Glomerular visceral epithelial cell (primary cell): Measurements from ENCODE around the gene IL17RA.

Experiments
- DNase-seq: peaks from one replicate; pipeline ENCODE4 v3.0.0-alpha.2; 2016; ENCODE audit errors: extremely low spot score

The IL17RA gene

DNA sequence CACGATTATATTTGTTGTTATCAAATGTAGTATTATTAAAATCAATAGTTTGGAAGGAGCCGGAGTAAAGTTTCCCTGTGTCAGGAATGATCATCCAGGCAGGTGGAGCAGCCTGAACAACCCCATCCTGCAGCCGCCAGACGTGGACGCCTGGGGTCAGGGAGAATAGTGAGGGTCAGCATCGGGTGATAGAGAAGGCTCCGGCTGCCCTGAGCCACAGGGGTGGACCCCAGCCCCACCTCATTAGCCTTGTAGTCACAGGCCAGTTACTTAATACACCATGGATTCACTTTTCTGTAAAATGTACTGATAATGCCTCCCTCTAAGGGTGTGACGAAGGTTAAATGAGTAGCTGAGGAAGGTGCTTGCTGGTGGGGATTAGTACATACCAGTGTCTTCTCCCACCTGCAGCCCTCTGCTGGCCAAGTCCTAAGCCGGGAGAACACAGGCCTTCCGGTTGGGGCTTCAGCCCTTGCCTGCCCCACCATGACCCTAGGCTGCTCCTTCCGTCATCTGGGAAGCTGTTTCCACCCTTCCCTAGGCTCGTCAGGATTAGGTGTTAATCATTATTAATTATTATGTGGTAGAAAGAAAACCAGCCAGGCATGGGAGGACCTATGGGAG, 21.5 kb downstream of the IL17RA start:
- DNase-seq, result no peak

DNA sequence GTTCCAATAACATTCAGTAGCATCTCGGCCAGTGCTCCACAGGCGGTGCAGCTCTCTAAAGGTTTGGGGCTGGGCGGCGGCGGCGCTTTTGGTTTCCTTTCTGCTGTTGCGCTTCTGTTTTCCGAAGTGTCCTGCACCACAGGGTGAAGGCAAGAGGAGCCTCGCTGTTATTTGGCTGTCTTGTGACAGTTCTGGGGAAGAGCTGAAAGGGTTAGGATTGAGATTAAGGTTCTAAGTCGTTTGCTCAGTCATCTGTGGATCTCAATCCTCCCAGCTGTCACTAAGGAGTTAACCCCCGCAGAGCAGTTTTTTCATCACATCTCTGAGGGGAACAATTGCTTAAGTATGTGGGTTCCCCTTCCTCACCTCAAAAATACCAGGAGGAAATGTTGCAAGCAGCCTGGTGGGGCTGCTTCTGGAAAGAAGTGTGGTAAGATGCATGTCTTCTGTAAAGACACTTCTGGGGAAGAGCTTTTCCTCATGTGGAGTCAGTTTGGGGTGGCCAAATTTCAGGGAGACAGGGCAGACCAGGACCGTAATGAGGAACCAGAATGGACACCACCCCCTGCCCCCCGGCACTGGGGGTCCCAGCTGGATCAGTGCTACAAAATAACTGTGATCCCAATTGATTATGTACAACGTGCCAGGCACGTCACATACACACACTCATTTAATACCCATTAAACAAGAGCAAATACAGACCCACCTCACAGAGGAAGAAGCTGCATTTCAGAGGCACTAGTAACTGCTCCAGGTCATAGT, 22.2 kb downstream of the IL17RA start:
- DNase-seq, result no peak

DNA sequence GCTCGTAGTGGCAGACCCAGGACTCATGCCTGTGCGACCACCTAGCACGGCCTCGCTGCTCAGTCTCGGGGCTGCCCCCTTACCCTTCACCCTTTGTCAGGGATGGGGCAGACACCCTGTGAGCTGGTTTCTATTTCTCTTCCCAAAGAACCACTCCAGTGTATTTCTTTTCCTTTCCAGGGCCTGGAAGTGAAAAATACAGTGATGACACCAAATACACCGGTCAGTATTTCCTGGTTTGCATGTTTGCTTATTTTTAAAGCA, 22.7 kb downstream of the IL17RA start:
- no peak for DNase-seq

DNA sequence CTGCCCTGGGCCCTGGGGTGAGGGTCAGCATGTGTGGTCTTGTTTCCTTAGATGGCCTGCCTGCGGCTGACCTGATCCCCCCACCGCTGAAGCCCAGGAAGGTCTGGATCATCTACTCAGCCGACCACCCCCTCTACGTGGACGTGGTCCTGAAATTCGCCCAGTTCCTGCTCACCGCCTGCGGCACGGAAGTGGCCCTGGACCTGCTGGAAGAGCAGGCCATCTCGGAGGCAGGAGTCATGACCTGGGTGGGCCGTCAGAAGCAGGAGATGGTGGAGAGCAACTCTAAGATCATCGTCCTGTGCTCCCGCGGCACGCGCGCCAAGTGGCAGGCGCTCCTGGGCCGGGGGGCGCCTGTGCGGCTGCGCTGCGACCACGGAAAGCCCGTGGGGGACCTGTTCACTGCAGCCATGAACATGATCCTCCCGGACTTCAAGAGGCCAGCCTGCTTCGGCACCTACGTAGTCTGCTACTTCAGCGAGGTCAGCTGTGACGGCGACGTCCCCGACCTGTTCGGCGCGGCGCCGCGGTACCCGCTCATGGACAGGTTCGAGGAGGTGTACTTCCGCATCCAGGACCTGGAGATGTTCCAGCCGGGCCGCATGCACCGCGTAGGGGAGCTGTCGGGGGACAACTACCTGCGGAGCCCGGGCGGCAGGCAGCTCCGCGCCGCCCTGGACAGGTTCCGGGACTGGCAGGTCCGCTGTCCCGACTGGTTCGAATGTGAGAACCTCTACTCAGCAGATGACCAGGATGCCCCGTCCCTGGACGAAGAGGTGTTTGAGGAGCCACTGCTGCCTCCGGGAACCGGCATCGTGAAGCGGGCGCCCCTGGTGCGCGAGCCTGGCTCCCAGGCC, 23.7 kb downstream of the IL17RA start:
- DNase-seq, result no peak

DNA sequence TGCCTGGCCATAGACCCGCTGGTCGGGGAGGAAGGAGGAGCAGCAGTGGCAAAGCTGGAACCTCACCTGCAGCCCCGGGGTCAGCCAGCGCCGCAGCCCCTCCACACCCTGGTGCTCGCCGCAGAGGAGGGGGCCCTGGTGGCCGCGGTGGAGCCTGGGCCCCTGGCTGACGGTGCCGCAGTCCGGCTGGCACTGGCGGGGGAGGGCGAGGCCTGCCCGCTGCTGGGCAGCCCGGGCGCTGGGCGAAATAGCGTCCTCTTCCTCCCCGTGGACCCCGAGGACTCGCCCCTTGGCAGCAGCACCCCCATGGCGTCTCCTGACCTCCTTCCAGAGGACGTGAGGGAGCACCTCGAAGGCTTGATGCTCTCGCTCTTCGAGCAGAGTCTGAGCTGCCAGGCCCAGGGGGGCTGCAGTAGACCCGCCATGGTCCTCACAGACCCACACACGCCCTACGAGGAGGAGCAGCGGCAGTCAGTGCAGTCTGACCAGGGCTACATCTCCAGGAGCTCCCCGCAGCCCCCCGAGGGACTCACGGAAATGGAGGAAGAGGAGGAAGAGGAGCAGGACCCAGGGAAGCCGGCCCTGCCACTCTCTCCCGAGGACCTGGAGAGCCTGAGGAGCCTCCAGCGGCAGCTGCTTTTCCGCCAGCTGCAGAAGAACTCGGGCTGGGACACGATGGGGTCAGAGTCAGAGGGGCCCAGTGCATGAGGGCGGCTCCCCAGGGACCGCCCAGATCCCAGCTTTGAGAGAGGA, 24.5 kb downstream of the IL17RA start:
- no peak for DNase-seq

DNA sequence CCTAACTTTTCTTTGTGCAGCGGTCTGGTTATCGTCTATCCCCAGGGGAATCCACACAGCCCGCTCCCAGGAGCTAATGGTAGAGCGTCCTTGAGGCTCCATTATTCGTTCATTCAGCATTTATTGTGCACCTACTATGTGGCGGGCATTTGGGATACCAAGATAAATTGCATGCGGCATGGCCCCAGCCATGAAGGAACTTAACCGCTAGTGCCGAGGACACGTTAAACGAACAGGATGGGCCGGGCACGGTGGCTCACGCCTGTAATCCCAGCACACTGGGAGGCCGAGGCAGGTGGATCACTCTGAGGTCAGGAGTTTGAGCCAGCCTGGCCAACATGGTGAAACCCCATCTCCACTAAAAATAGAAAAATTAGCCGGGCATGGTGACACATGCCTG, 25.2 kb downstream of the IL17RA start:
- no peak for DNase-seq

DNA sequence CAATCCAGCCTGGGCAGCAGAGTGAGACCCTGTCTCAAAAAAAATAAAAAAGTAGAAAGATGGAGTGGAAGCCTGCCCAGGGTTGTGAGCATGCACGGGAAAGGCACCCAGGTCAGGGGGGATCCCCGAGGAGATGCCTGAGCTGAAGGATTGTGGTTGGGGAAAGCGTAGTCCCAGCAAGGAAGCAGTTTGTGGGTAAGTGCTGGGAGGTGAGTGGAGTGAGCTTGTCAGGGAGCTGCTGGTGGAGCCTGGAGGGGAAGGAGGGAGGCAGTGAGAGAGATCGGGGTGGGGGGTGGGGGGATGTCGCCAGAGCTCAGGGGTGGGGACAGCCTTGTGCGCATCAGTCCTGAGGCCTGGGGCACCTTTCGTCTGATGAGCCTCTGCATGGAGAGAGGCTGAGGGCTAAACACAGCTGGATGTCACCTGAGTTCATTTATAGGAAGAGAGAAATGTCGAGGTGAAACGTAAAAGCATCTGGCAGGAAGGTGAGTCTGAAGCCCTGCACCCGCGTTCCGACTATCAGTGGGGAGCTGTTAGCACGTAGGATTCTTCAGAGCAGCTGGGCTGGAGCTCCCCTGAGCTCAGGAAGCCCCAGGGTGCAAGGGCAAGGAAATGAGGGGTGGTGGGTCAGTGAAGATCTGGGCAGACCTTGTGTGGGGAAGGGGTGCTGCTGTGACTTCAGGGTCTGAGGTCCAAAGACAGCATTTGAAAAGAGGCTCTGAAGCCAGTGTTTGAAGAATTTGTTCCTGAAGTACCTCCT, 26.2 kb downstream of the IL17RA start:
- DNase-seq, result no peak

DNA sequence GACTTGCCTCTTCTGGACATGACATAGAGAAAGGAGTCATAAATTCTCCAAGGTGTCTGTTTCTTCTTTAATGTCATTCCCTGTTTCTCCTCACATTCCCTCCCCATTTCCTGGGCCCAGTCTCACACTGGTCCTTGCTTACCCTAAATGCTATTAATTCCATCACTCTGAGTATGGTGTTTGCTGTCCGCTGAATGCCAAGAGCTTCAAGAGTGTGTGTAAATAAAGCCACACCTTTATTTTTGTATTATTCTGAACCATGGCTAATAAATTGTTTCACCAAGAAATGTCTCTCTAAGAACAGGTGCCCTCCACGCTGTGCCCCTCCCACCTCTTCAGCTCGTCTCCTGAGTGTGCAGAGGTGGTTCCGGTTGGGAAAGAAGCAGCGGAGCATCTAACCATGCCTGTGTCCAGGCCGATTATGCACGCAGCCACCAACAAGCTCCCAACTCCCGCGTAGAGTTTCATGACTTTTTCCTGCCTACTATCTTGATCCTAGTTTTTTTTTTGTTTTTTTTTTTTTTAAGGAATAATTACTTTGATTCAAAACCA, 27.8 kb downstream of the IL17RA start:
- peak; percentile 20 for DNase-seq

DNA sequence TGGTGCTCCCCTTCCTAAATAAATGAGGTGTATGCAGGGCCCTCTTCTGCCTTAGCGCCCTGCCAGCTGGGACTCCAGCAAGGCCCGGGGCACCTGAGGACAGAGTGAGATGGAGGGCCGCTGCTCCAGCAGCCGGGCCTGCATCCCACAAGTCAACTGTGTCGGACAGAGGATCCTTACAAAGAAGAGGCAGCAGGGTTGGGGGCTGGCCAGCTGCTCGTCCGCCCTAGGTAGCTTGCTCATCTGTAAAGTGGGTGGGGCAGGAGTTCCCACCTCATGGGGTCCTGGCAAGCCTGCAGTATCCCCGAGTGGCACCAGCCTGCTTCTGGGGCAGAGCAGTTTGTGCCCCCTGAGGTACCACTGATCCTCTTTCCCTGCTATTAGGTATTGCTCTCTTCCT, 28.8 kb downstream of the IL17RA start:
- no peak for DNase-seq

DNA sequence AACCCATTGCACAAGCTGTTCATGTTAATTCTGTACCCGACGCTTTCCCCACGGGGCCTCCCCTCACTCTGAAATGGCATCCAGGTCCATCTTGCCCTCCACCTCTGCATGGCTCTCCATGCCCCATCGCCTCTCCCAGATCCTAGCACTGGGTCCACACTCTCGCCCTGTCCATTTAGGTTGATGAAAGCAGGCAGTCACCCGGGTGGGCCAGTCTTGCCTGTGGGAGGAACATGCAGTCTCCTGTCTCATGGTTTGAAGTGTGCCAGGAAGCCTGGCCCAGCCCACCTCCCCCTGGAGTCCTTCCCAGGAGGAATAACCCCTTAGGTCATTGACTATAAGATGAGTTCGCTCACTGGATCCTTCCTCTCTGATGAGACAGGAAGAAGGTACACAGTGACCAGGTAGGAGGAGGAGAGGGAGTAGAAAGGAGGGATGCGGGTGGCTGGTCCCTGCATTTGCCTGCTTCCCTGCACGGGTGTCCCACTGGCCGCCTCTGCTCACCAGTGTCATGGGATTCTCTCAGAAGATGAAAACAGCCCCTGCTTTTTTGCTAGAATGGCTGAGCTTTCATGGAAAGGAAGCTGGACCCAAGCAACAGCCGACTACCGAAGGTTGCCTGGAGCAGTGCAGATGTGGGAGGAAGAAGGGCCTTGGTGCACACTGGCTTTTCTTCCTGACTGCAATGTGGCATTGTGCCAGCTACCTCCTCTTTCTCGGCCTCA, 29.5 kb downstream of the IL17RA start:
- DNase-seq, result no peak

DNA sequence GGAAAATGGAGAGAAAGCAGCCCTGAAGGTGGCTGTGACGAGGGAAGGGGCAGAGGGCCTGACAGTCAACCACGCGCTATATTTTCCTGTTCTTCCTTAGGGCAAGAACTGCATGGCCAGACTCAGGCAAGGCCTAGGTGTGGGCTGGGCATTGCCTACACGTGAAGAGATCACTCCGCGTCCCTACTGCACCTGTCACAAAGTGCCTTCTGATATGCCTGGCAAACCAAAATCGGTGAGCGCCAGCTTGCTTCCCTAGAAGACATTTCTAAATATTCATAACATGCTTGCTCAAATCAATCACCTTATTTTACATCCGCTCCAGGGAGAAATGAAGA, 30.1 kb downstream of the IL17RA start:
- no peak for DNase-seq

DNA sequence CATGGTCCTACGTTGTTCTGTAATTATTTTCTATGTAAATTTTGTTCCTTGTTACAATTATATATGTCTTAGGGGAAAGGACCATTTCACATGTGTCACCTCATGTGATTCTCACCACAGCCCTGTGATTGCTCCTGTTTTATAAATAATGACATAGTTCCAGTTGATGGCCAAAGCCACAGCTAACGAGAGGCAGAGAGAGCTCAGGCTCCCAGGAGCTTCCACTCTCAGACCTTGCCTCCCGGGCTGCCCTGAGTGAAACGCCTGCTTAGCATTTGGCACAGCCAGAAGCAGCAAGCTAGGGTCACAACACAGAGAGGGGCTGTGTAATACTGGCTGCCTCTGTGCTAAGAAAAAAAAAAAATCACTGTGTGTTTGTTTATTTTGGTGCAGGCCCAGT, 30.4 kb downstream of the IL17RA start:
- DNase-seq, result no peak

DNA sequence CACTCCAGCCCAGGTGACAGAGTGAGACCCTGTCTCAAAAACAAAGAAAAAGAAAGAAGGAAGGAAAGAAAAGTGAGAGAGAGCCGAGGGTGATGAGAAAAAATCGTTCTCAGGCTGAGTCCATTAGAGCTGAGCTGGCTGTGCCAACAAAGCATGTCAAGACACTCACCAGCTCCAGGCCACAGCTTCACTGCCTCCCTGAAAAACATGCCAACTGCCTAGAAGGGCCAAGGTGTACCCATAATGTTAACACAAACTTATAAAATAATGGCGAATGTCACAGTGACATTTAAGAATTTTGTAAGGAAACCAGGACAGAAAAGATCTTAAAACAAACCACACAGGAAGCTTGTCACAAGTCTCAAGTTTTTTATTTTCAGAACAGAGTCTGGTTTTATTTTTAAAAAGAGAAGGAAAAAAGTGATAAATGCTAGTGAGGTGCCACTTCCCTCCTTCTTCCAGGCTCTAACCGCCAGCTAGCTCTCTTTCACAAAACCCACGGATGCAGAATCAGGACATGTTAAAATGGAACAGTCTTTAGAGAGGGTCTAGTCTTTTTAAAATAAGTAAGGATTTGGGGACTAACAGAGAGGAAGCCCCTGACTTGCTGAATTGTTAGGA, 31.3 kb downstream of the IL17RA start:
- DNase-seq, result no peak

DNA sequence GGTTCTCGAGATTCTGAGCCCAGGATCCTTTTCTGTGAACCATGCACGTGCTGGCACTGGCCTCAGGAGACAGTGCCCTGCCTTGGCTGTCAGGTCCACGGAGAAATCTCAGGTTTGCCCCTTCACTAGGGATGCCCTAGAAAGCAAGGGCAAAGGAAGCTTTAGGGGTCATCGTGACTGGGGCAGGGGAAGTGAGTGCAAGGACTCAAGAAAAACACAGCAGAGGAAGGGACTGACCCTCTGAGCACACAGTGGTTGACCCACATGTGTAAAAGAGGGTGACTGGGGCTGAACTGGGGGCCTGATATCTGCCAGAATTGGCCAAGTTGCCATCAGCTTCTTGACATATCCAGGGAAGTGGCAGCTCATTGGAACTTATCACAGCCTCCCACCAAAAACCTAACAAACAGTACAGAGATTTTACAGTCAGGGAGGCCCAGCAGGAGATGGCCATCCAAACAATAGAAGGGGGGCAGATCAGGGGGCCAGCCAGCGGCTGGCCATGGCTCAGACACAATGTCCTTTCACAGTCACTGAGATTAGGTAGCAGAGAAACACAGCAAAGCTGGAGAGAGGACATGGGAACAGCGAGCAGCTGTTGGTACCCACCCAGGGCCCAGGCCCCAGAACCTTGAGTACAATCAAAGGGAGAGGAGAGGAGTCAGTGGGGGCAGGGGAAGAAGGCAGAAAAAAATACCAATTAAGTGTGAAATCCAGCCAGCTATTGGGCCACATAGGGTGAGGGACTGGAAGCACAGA, 32.0 kb downstream of the IL17RA start:
- DNase-seq, result no peak

DNA sequence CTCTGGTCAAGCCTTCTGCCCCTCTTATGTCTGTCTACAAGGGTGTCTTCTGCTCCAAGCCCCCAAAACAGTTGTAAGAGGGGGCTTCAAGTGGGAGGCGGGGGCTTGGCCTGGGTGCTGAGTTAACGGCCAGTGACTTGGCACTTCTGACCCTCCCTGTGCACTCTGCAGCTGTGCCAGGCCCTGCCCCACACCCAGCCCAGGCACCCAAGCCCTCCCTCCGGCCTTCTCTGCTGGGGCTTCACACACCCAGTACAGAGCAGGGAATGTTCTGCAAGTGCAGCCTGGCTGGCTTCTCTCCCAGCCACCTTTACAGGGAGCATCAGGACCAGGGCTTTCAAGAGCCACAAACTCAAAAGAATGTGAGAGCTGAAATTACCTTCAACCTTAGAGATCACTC, 32.6 kb downstream of the IL17RA start:
- no peak for DNase-seq

DNA sequence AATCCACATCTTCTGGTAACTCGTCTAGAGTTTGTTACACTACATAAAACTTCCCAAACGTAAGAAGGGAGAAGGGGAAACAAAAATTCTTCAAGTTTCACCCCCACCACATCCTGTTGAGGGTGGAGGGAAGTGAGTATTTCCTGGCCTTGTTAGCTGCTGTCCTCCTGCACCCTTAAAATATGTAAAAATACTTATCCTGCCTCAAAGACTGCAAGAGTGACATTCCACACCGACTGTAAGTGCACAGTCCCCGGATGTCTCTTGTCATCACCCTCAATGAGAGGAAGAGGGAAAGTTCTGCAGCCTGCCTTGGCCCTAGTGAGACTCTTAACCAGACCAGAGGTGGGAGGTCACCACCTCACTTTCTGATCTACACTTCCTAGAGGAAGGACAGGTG, 33.1 kb downstream of the IL17RA start:
- no peak for DNase-seq

DNA sequence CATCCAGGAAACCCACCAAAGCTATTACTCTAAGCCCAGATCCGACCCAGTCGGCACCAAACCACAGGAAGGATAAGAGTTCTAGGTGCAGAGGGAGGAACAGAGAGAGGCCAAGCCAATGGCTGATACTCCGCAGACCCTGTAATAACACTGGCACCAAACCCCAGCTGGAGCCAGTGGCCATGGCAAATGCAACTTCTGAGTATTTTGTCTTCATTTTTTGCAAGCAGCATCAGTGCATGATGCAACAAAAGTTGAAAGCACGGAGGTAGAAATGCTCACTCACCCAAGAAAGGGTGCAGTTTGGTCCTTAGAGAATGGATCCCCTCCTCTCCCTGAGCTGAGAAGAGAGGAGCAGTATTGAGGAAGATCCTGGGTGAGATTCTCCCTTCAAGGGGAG, 33.5 kb downstream of the IL17RA start:
- DNase-seq, result no peak

DNA sequence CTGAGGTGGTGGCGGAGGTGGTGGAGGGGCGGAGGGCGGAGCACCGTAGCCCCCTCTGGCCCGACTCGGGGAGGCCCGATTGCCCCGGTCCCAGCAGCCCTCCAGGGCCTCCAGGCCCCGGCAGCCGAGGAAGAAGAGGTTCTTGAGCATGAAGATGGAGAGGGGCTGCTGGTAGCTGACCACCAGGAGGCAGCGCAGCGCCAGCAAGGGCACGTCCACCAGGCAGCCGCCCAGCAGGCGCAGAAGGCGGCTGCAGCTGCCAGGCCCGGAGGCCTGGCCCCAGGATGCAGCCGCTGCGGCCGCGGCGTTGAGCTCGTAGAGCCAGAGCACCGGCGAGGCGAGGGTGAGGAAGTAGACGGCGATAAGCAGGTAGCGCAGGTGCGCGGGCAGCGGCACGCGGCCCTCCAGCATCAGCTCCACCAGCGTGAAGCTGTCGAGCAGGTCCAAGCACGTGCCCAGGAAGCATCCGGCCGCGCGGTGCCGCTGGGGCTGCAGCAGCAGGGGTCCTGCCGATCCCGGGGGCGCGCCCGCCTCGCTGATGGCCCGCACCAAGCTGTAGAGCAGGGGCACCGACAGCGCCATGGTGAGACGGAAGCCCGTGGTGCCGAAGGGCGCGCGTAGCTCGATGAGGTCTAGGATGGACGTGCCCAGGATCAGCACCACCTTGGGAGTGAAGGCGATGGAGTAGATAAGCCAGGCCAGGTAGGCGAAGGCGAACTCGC, 34.8 kb downstream of the IL17RA start:
- DNase-seq, result no peak

DNA sequence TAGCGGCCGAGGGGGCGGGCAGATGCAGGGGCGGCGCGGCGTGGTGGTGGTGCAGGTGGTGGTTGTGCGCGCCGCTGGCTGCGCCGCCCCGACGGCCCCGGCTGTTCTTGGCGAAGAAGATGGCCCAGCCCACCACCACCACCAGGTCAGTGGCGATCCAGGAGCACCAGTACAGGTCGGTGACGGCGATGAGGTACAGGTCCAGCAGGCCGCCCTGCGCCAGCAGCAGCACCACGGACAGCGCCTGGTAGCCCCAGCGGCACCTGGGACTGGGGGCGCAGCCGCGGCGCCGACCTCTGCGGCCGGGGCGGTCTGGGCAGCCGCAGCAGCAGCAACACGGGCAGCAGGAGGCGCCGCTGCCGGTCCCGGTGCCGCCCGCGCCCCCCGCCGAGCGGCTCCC, 35.5 kb downstream of the IL17RA start:
- DNase-seq, result peak; percentile 43
